Panc1 (cell line): ENCODE results near the gene ADORA1.

Experiments
- CTCF ChIP-seq: fragments of 450-650 bp; IDR thresholded peaks from 2 replicates; pipeline ENCODE4 v1.5.1; 2017; ENCODE audit warnings: mild to moderate bottlenecking
- POLR2AphosphoS5 ChIP-seq: IDR thresholded peaks from 2 replicates; pipeline ENCODE4 v1.6.1; 2012; ENCODE audit warnings: mild to moderate bottlenecking, low read depth, low read length, moderate library complexity
- SIN3A ChIP-seq: IDR thresholded peaks from 2 replicates; pipeline ENCODE4 v1.6.1; 2012; ENCODE audit warnings: low read depth, mild to moderate bottlenecking, low read length, moderate library complexity, borderline replicate concordance; ENCODE audit not compliant: insufficient read depth

DNA sequence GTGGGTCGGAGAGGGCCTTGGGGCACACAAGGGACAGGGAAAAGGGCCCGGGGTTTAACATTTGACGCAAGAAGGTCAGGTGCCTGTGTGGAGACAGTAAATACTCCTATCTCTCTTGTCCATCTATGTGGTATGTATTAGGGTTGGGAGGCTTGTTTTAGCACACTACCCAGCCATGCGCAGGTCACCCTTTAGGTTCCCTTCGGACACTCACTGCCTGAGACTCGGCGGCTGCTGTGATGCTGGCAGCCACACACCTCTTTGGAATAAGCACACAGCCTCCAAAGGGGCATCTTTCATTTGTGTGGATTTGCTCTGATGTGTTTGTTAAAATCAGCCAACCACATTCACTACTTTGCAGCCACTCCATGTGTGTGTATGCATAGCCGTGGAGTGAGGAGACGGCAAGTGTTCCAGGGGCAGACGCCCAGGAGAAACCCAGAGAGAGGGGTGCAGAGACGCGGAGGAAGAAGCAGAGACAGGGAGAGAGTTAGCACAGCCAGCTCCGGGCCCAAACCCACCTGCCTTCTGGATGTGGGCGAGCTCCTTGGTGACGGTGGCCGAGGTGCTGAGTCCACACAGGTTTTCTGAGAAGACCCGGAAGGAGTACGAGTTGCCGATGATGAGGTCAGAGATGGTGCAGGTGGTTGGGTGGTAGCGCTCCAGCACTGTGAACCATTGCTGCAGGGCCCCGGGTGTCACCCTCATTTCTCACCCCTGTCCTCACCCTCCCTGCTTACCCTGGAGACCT, 42.4 kb downstream of the ADORA1 start:
- TF ChIP-seq CTCF: no peak
- no peak for TF ChIP-seq SIN3A
- no peak for TF ChIP-seq POLR2AphosphoS5
